Central memory CD8-positive, alpha-beta T cell (primary cell): ENCODE data around the gene S100A3.
"Not testable (repeated sequence)": the region's sequence is repeated elsewhere in the genome, so short reads cannot be mapped to it uniquely, and the experiment has no call there.

Experiments used
- ATAC-seq: fragments of 150-1000 bp; cut with Tn5 transposase; replicated peaks from 2 replicates; pipeline ENCODE4 v1.10.0; 2022; ENCODE audit warnings: mild to moderate bottlenecking, moderate FRiP score, moderate number of reproducible peaks; ENCODE audit not compliant: poor library complexity, severe bottlenecking; ENCODE audit errors: extremely low read depth
- DNase-seq, 2 donors: peaks; one replicate each; pipeline ENCODE4 v3.0.0; 2021; ENCODE audit warnings: low spot score in 2 of 2
- H3K27ac Mint-ChIP-seq: one replicate; pipeline ENCODE4 v1.8.0; 2022; ENCODE audit warnings: low read depth, mild to moderate bottlenecking, moderate library complexity, mixed read lengths
- H3K27me3 Mint-ChIP-seq: one replicate; pipeline ENCODE4 v1.8.0; 2022; ENCODE audit warnings: mixed read lengths
- H3K36me3 Mint-ChIP-seq: one replicate; pipeline ENCODE4 v1.8.0; 2022; ENCODE audit warnings: mild to moderate bottlenecking, moderate library complexity, mixed read lengths; ENCODE audit not compliant: insufficient read depth
- H3K4me1 Mint-ChIP-seq: one replicate; pipeline ENCODE4 v1.8.0; 2022; ENCODE audit warnings: mixed read lengths
- H3K4me3 Mint-ChIP-seq: one replicate; pipeline ENCODE4 v1.8.0; 2022; ENCODE audit warnings: mild to moderate bottlenecking, moderate library complexity, mixed read lengths
- H3K9me3 Mint-ChIP-seq: one replicate; pipeline ENCODE4 v1.8.0; 2022; ENCODE audit warnings: mixed read lengths

The S100A3 gene

DNA sequence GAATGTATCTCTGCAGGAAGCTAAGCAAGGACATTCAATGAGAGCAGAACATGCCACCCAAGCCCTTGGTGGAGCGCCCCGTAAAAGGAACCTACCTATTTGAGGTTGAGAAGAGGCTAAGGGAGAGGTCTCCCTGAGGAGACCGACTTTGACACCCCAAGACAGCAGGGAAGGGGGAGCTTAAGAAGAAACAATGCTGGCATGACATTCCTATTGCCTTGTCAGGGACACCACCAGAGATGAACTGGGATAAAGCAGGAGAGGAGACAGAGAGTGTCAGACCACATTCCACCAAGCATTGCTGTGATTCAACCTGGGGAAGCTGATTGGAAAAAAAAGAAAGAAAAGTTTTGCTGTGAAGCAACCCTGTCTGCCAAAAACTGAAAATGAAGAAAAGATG, 29.9 kb upstream of the S100A3 start:
- no peak overlapping the region for H3K4me3 Mint-ChIP-seq

DNA sequence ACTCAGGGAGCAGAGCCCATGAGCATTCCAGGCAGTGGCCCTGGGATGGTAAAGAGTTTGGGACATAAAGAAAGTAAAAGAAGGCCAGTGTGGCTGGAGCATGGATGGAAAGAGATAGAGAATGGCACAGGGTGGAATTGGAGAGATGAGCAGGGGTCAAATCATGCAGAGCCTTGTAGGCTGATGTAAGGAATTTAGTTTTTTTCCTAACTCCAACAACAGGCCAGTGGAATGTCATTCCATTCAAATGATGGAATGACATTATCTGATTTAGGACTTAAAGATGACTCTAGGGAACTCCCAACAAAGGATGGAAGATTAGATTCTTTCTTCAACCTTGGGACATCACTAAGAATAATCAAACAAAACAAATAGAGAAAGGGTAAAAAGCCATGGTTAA, 29.4 kb upstream of the S100A3 start:
- no peak overlapping the region for H3K27ac Mint-ChIP-seq
- peaks cover 35% of the 10 kb centered on the region for H3K27me3 Mint-ChIP-seq
- H3K9me3 Mint-ChIP-seq = no peaks in the 10 kb centered on the region
- H3K4me1 Mint-ChIP-seq = no peaks in the 10 kb centered on the region
- H3K36me3 Mint-ChIP-seq = peaks cover under 1% of the 10 kb centered on the region
- ATAC-seq = no peak
- DNase-seq = no peak
- H3K4me3 Mint-ChIP-seq = no peak overlapping the region

More for the DNA sequence above, 29.9 kb upstream of the S100A3 start:
- Mint-ChIP-seq H3K9me3 (no peaks in the 10 kb centered on the region), H3K27me3 (peaks cover 37% of the 10 kb centered on the region), H3K4me1 (no peaks in the 10 kb centered on the region), H3K36me3 (peaks cover 2% of the 10 kb centered on the region), H3K27ac (no peak overlapping the region)
- ATAC-seq (no peak), DNase-seq (no peak)

DNA sequence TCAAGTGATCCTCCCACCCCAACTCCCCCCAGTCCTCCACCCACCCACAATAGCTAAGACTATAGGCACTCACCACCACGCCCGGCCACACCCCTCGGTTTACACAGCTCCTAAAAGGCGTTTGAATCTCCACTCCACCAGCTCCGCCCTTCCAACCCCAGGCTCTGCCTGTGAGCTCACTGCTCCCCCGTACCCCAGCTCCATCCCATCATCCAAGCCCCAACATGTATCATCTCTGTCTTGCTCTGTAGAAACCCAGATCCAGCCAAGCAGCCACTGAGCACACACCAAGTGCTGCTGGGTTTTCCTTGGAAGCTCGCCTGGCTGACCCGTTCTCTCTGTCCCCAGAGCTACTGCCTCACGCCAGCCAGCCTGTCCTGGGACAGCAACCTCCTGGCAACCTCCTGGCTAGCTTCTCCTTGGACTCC, 28.6 kb upstream of the S100A3 start:
- H3K27me3 Mint-ChIP-seq = peaks cover 35% of the 10 kb centered on the region
- H3K4me1 Mint-ChIP-seq = no peaks in the 10 kb centered on the region
- no peaks in the 10 kb centered on the region for H3K36me3 Mint-ChIP-seq
- H3K4me3 Mint-ChIP-seq = no peak overlapping the region
- no peak overlapping the region for H3K27ac Mint-ChIP-seq
- ATAC-seq (no peak), DNase-seq (no peak)
- H3K9me3 Mint-ChIP-seq = no peaks in the 10 kb centered on the region

DNA sequence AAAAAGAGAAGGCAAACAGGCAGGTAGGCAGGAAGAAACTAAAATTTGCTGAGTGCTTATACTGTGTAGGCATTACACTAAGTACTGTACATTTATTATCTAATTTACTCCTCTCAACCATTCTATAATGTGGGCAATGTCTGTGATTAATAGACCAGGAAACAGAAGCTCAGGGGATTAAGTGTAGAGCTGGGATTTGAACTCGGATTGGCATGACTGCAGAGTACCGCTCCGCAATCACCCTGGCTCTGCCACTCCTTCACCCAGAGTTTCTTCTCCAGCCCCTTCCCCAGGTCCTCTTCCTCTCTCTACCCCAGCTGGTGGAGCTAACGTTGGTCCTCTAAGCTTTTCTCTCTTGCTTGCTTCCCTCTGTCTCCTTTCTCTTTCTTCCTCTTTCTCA, 28.1 kb upstream of the S100A3 start:
- Mint-ChIP-seq H3K36me3 (no peaks in the 10 kb centered on the region), H3K4me1 (no peaks in the 10 kb centered on the region), H3K4me3 (no peak overlapping the region), H3K27me3 (peaks cover 35% of the 10 kb centered on the region), H3K9me3 (no peaks in the 10 kb centered on the region), H3K27ac (no peak overlapping the region)
- DNase-seq (no peak), ATAC-seq (no peak)

GRCh38 chr1:153575497-153575896, 26.4 kb upstream of the S100A3 start:
- not testable (repeated sequence) for DNase-seq, H3K4me3 Mint-ChIP-seq, H3K27ac Mint-ChIP-seq, ATAC-seq, H3K9me3 Mint-ChIP-seq, H3K4me1 Mint-ChIP-seq, H3K36me3 Mint-ChIP-seq
- peaks cover 45% of the 10 kb centered on the region for H3K27me3 Mint-ChIP-seq

DNA sequence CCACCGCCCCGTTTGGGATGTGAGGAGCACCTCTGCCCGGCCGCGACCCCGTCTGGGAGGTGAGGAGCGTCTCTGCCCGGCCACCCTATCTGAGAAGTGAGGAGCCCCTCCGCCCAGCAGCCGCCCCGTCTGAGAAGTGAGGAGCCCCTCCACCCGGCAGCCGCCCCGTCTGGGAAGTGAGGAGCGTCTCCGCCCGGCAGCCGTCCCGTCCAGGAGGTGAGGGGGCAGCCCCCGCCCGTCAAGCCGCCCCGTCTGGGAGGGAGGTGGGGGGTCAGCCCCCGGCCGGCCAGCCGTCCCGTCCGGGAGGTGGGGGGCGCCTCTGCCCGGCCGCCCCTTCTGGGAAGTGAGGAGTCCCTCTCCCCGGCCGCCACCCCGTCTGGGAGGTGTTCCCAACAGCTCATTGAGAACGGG, 26.0 kb upstream of the S100A3 start:
- H3K9me3 Mint-ChIP-seq, DNase-seq, H3K36me3 Mint-ChIP-seq, ATAC-seq, H3K27ac Mint-ChIP-seq, H3K4me3 Mint-ChIP-seq, H3K4me1 Mint-ChIP-seq: not testable (repeated sequence)
- peaks cover 49% of the 10 kb centered on the region for H3K27me3 Mint-ChIP-seq

DNA sequence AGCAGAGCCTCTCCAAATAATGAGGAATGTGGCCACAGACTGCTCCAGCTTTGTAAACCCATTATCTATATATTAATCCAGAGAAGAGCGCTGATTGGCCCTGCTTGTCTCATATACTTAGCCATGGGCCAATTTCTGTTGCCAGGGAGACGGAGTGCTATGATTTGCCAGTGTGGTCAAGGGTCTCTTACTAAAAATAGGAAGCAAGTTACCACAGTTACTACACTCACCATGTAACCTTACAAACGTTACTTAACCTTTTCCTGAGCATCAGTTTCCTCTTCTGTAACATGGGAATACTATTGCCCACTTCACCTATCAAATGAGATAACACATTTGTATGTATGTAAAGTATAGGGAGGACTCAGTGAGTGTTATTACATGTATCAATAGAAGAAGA, 24.3 kb upstream of the S100A3 start:
- H3K27me3 Mint-ChIP-seq = peaks cover 40% of the 10 kb centered on the region
- H3K27ac Mint-ChIP-seq = no peak overlapping the region
- no peak for ATAC-seq

GRCh38 chr1:153572569-153573015, 23.5 kb upstream of the S100A3 start:
- H3K27ac Mint-ChIP-seq = no peak overlapping the region
- no peaks in the 10 kb centered on the region for H3K9me3 Mint-ChIP-seq
- peaks cover 12% of the 10 kb centered on the region for H3K4me1 Mint-ChIP-seq
- H3K27me3 Mint-ChIP-seq = peaks cover 32% of the 10 kb centered on the region
- ATAC-seq (peak; percentile 77), DNase-seq (no peak)
- no peak overlapping the region for H3K4me3 Mint-ChIP-seq
- H3K36me3 Mint-ChIP-seq = peaks cover 2% of the 10 kb centered on the region

More for the DNA sequence above, 24.3 kb upstream of the S100A3 start:
- H3K36me3 Mint-ChIP-seq = peaks cover 2% of the 10 kb centered on the region
- no peak overlapping the region for H3K4me3 Mint-ChIP-seq
- no peak for DNase-seq
- H3K4me1 Mint-ChIP-seq = peaks cover 6% of the 10 kb centered on the region
- no peaks in the 10 kb centered on the region for H3K9me3 Mint-ChIP-seq

GRCh38 chr1:153571706-153572105, 22.6 kb upstream of the S100A3 start:
- Mint-ChIP-seq H3K4me3 (no peak overlapping the region), H3K27ac (no peak overlapping the region), H3K27me3 (peaks cover 23% of the 10 kb centered on the region), H3K9me3 (no peaks in the 10 kb centered on the region), H3K36me3 (peaks cover 2% of the 10 kb centered on the region), H3K4me1 (peaks cover 17% of the 10 kb centered on the region)
- DNase-seq (no peak), ATAC-seq (no peak)

DNA sequence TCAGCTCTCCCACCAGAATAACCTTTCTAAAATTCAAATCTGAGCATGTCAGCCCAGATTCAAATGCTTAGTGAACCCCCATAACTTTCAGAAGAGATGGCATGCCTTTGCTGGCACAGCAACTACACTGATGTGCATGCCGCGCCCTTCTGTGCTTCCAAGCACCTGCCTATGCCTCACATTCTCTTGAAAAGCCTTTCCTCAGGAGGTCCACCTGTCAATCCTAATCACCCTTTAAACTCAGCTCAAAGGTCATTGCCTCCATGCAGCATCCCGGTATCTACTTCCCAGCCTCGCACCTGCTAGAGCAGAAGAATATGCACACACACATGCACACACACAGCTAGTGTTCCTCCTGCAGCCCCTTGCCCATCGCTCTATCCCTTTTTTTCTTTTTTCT, 21.8 kb upstream of the S100A3 start:
- H3K9me3 Mint-ChIP-seq = no peaks in the 10 kb centered on the region
- peaks cover 20% of the 10 kb centered on the region for H3K27me3 Mint-ChIP-seq
- H3K4me1 Mint-ChIP-seq = peaks cover 24% of the 10 kb centered on the region
- H3K4me3 Mint-ChIP-seq = no peak overlapping the region
- DNase-seq (no peak), ATAC-seq (no peak)
- H3K27ac Mint-ChIP-seq = no peak overlapping the region
- peaks cover 3% of the 10 kb centered on the region for H3K36me3 Mint-ChIP-seq

- H3K36me3 Mint-ChIP-seq = peaks cover 3% of the 10 kb centered on the region
- DNase-seq (no peak), ATAC-seq (no peak)
- H3K27me3 Mint-ChIP-seq = peaks cover 20% of the 10 kb centered on the region
- peaks cover 28% of the 10 kb centered on the region for H3K4me1 Mint-ChIP-seq
- H3K9me3 Mint-ChIP-seq = no peaks in the 10 kb centered on the region
- H3K4me3 Mint-ChIP-seq = no peak overlapping the region
- no peak overlapping the region for H3K27ac Mint-ChIP-seq
Observed at GRCh38 chr1:153569465-153569864, 20.4 kb upstream of the S100A3 start.

GRCh38 chr1:153568367-153569099, 19.5 kb upstream of the S100A3 start:
- Mint-ChIP-seq H3K9me3 (no peaks in the 10 kb centered on the region), H3K36me3 (peaks cover 3% of the 10 kb centered on the region), H3K27me3 (peaks cover 20% of the 10 kb centered on the region), H3K4me3 (peak overlapping the region; percentile 57), H3K4me1 (peaks cover 28% of the 10 kb centered on the region), H3K27ac (peak overlapping the region; percentile 64)
- DNase-seq (peak; percentile 63 to 71), ATAC-seq (no peak)

DNA sequence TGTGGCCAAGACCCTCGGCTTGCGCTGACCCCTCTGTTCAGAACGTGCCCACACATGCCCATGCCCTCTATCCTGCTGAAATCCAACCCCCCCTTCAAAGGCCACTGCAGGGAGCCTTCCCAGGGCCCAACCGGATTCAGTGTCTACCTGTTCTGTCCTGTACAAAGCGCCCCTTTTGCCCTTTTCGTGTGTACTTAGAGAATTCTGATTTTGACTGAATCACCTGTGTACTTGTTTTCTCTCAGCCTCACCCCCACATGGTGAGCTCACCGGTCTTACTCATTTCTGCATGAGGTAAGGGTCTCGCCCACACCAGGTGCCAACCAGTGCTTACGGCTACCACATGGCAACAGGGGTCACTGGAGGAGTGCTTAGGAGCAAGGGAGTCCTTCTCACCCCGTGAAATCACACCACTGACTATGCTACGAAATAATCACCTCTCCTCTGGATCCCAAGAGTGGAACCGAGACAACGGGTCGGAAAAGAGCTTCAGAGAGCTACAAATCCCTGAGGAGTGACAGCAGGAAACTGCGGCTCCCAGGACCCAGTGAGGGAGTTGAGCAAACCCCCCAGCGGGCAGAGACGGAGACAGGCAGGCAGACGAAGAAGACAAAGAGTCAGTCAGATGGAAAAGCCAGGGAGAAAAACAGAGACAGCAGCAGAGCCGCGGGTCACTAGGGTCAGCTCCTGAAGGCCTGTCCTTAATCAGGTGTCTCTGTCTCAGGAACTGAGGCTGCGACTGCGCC, 18.7 kb upstream of the S100A3 start:
- H3K4me1 Mint-ChIP-seq = peaks cover 28% of the 10 kb centered on the region

More for the DNA sequence above, 18.7 kb upstream of the S100A3 start:
- H3K36me3 Mint-ChIP-seq = peaks cover 3% of the 10 kb centered on the region
- H3K27me3 Mint-ChIP-seq = peaks cover 20% of the 10 kb centered on the region
- DNase-seq = no peak
- H3K4me3 Mint-ChIP-seq = no peak overlapping the region
- H3K9me3 Mint-ChIP-seq = no peaks in the 10 kb centered on the region
- no peak for ATAC-seq
- no peak overlapping the region for H3K27ac Mint-ChIP-seq
